Activated CD4-positive, alpha-beta T cell treated with anti-CD3 and anti-CD28 coated beads, Interleukin-2, amount 10 ng/mL, durations not matched to agents 24 days and 14 days (primary cell): ENCODE data around the gene ANAPC10. TPM values are rescaled to one million over a fixed set of nuclear protein-coding genes. Genes with fewer than 3 reads are reported as not detected.

Experiments
- DNase-seq: peaks from one replicate; pipeline ENCODE4 v3.0.0; 2022
- H3K27ac Mint-ChIP-seq: one replicate; pipeline ENCODE4 v1.8.0; 2022; ENCODE audit warnings: mild to moderate bottlenecking, mixed read lengths
- H3K27me3 Mint-ChIP-seq: one replicate; pipeline ENCODE4 v1.8.0; 2022; ENCODE audit warnings: mixed read lengths
- H3K36me3 Mint-ChIP-seq: one replicate; pipeline ENCODE4 v1.8.0; 2022; ENCODE audit warnings: low read depth, mild to moderate bottlenecking, mixed read lengths
- H3K4me1 Mint-ChIP-seq: one replicate; pipeline ENCODE4 v1.8.0; 2021; ENCODE audit warnings: mixed read lengths
- H3K4me3 Mint-ChIP-seq: one replicate; pipeline ENCODE4 v1.8.0; 2022; ENCODE audit warnings: mild to moderate bottlenecking, moderate library complexity, mixed read lengths
- H3K9me3 Mint-ChIP-seq: one replicate; pipeline ENCODE4 v1.8.0; 2021; ENCODE audit warnings: mixed read lengths
- intact Hi-C: fragments of 100-400 bp; cut with micrococcal nuclease; formaldehyde crosslinking; loops from one replicate; pipeline ENCODE4 v1.15.1; 2023
- total RNA-seq: library from RNA; stranded (reverse); gene quantifications from 2 replicates; pipeline ENCODE4 v1.2.3, GENCODE V29; 2022

ANAPC10 gene
- total RNA-seq, 1 donor from 2014 or later, result 30.4 TPM

DNA sequence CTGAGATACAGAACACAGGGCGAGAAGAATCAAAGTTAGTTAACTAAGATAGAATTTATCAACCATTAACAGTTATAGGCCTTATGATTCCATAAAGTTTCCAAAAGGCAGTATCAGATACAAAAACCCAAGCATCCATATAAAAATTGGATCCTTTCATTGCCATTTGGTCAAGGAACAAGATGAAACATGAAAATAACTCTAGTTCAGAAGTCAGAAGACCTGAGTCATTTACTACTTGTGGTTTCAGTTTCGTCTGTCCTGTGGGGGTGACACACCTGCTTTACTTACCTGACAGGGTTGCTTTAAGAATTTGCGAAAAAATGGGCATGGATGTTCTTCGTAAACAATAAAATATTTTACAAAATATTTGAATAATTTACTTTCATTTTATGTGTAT, 130.8 kb downstream of the ANAPC10 start:
- no peak for DNase-seq
- Mint-ChIP-seq H3K27me3 (no peaks in the 10 kb centered on the region), H3K27ac (no peak overlapping the region), H3K4me1 (no peaks in the 10 kb centered on the region), H3K36me3 (no peaks in the 10 kb centered on the region), H3K9me3 (peaks cover 5% of the 10 kb centered on the region), H3K4me3 (no peak overlapping the region)
- intact Hi-C loops, result no loop called here

DNA sequence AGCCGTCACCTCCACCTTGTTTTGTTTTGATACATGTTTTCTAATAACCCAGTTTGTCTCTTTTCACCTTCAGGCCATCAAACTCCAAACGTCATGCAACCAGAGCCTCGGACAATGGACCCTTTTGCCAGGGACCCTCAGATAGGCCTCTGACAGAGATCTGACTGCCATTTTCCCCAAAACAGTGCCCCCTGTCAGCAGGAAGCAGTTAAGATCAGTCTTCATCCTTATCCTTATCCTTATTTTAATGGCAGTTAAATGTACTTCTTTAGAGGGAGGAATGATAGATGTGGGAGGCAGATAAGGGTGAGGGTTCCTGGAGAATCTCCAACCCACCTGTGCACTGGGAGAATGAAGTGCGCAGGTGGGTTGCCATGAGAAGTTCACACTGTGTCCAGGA, 135.7 kb downstream of the ANAPC10 start:
- H3K36me3 Mint-ChIP-seq, result no peaks in the 10 kb centered on the region
- H3K27me3 Mint-ChIP-seq, result no peaks in the 10 kb centered on the region
- no peaks in the 10 kb centered on the region for H3K4me1 Mint-ChIP-seq
- DNase-seq, result no peak
- intact Hi-C loops, result no loop called here
- H3K4me3 Mint-ChIP-seq, result no peak overlapping the region
- peaks cover 18% of the 10 kb centered on the region for H3K9me3 Mint-ChIP-seq
- no peak overlapping the region for H3K27ac Mint-ChIP-seq

DNA sequence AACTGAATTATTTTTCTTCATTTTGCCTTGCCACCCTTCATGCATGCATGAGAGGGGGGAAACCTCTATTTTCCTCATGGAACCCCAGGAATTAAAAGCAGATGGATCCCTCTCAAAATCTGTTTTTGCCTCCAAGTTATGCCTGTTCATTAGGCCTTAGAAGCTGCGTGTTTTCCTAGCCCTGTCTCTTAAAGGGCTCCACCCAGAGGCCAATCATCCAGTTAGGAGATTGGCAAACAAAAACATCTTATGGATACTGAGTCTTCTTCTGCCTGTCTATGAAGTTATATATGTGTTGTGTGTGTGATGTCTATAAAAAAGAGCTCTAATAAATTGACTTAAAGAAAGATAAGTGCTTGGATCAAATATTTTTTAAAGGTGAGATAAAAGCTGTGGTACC, 142.9 kb downstream of the ANAPC10 start:
- intact Hi-C loops, result no loop called here
- Mint-ChIP-seq H3K27me3 (no peaks in the 10 kb centered on the region), H3K9me3 (peaks cover 18% of the 10 kb centered on the region), H3K4me1 (no peaks in the 10 kb centered on the region), H3K36me3 (no peaks in the 10 kb centered on the region), H3K4me3 (no peak overlapping the region), H3K27ac (no peak overlapping the region)
- no peak for DNase-seq

DNA sequence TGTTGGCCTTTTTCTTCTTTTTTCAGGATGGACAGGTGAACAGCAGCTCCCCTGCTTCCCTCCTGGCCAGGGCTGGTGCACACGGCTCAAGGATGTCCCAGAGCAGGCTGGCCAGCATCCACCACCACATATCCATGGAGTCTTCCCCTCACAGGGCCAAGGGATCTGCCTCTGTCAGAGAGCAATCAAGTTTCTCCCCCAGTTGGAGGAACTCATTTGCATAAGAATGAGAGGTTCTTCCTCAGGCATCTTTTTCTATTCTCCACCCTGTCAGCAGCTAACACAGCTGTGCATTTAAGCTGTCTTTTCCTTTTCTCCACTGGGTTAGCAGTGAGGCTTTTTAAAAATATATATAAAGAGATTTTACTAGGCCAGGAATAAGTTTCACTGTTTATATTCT, 143.8 kb downstream of the ANAPC10 start:
- Mint-ChIP-seq H3K4me1 (no peaks in the 10 kb centered on the region), H3K9me3 (peaks cover 12% of the 10 kb centered on the region), H3K4me3 (no peak overlapping the region), H3K27ac (no peak overlapping the region), H3K36me3 (no peaks in the 10 kb centered on the region), H3K27me3 (no peaks in the 10 kb centered on the region)
- no peak for DNase-seq
- intact Hi-C loops, result no loop called here

DNA sequence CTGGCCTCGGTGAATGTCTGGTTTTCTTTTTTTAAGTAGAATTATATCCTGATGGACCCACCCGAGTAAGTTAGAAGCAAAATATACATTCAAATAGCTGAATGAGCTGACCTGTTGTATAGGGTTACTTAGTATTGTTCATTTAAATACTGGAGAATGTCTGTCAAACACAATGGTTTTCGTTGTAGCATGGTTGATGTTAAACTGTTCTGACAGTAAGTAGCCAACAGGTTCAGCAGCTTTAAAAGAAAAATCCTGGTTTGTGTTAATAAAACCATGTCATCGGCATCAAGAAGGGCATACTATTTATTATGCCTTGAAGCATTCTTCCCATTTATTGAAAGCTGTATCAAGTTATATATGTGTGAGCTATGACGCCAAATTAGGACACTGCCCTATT, 149.6 kb downstream of the ANAPC10 start:
- DNase-seq, result no peak
- H3K9me3 Mint-ChIP-seq, result peaks cover 10% of the 10 kb centered on the region
- no peak overlapping the region for H3K27ac Mint-ChIP-seq
- H3K4me1 Mint-ChIP-seq, result no peaks in the 10 kb centered on the region
- H3K27me3 Mint-ChIP-seq, result no peaks in the 10 kb centered on the region
- H3K36me3 Mint-ChIP-seq, result no peaks in the 10 kb centered on the region
- no peak overlapping the region for H3K4me3 Mint-ChIP-seq
- intact Hi-C loops, result no loop called here

DNA sequence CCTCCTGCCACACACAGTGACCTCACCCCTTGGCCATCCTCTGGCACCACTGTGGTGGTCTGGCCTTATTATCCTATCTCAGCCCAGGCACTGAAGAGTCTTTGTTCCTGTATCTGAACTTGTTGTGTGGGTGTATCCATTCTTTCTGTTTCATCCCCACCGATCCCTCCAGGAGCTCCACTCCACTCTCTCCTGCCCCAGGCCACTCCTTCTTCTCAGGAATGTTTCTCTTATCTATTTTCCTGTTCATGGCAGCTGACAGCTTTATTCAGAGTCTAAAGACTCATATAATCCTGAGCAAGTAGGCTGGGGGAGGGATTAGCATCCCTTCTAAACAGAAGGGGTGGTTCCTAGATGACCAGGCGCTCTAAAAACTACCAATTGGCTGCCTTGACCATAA, 150.0 kb downstream of the ANAPC10 start:
- intact Hi-C loops, result no loop called here
- H3K27ac Mint-ChIP-seq, result no peak overlapping the region
- no peaks in the 10 kb centered on the region for H3K27me3 Mint-ChIP-seq
- no peak overlapping the region for H3K4me3 Mint-ChIP-seq
- DNase-seq, result no peak
- peaks cover 9% of the 10 kb centered on the region for H3K9me3 Mint-ChIP-seq
- no peaks in the 10 kb centered on the region for H3K36me3 Mint-ChIP-seq
- H3K4me1 Mint-ChIP-seq, result no peaks in the 10 kb centered on the region

Other genes with a start within 250 kb of the ANAPC10 start
- gene ABCE1, start 115 bp upstream of the ANAPC10 start, total RNA-seq, result 191 and 194 TPM in 2 replicates
- gene OTUD4, start 82.4 kb upstream of the ANAPC10 start, total RNA-seq, result 81.2 and 86.4 TPM in 2 replicates